Bronchial epithelial cell (primary cell): ENCODE data around the gene UQCC2. TPM values are rescaled to one million over a fixed set of nuclear protein-coding genes. Genes with fewer than 3 reads are reported as not detected.

Experiments
- DNase-seq: peaks from one replicate; pipeline ENCODE4 v3.0.0-alpha.2; 2010; ENCODE audit warnings: low read depth
- FAIRE-seq: peaks from 2 replicates; lab custom pipeline; 2011; peaks lifted over from hg19 to GRCh38; lab: Jason Lieb, UNC
- H3K27me3 ChIP-seq: 2 replicates; pipeline ENCODE4 v1.5.1; 2011; ENCODE audit warnings: low read length; ENCODE audit not compliant: control insufficient read depth, insufficient read depth
- H3K36me3 ChIP-seq: 2 replicates; pipeline ENCODE4 v1.5.1; 2011; ENCODE audit warnings: low read length; ENCODE audit not compliant: control insufficient read depth, insufficient read depth
- H3K4me3 ChIP-seq: 2 replicates; pipeline ENCODE4 v1.5.1; 2011; ENCODE audit warnings: mild to moderate bottlenecking, low read depth, low read length, control low read depth
- total RNA-seq: library from RNA; depleted of rRNA; stranded (reverse); fragments of >200 nt; gene quantifications from 2 replicates; pipeline ENCODE4 v1.2.1, GENCODE V29; 2014
- TF ChIP-seq, protein P1 (sequence below): IDR thresholded peaks from 2 replicates; pipeline ENCODE4 v1.5.1; 2011; ENCODE audit warnings: mild to moderate bottlenecking, moderate library complexity, low read length, control low read depth, inconsistent platforms; ENCODE audit not compliant: insufficient read depth, severe bottlenecking

Gene UQCC2
- total RNA-seq, 1 donor from 2014 or later: 47.1 TPM

DNA sequence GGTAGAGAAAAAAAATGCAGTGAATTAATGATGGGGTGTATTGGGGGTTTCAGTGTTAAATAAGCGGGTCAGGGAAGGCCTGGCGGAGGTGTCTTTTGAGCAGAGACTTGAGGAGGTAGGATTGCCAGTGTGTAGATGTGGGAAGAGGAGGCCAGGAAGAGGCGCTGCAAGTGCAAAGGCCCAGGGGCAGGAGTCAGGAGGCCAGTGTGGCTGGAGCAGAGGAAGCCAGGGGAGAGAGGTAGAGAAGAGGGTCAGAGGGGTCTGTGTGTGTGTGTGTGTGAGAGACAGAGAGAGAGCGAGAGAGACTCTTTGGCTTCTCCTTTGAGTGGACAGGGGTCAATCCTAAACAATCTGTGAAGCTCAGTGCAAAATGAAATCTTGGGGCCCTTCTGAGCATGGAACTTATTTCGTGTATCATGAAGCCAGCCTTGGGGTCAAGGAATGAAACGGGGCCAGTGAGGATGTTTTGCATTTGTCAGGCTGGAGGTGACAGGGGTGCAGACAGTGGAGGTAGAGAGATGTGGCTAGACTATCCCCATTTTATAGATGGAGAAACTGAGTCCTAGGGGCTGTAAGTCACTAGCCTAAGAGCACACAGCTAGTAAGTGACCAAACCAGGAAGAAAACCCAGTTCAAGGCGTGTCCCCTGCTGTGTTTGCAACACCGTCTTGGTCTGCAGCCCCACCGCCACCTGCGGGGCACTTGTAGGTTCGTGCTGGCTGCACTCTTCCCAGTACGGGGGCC is 44.9 kb upstream of the UQCC2 start:
- Histone ChIP-seq H3K4me3 (no peak overlapping the region), H3K27me3 (no peaks in the 10 kb centered on the region), H3K36me3 (no peaks in the 10 kb centered on the region)
- DNase-seq (no peak), FAIRE-seq (no peak)
- TF ChIP-seq, protein P1, sequence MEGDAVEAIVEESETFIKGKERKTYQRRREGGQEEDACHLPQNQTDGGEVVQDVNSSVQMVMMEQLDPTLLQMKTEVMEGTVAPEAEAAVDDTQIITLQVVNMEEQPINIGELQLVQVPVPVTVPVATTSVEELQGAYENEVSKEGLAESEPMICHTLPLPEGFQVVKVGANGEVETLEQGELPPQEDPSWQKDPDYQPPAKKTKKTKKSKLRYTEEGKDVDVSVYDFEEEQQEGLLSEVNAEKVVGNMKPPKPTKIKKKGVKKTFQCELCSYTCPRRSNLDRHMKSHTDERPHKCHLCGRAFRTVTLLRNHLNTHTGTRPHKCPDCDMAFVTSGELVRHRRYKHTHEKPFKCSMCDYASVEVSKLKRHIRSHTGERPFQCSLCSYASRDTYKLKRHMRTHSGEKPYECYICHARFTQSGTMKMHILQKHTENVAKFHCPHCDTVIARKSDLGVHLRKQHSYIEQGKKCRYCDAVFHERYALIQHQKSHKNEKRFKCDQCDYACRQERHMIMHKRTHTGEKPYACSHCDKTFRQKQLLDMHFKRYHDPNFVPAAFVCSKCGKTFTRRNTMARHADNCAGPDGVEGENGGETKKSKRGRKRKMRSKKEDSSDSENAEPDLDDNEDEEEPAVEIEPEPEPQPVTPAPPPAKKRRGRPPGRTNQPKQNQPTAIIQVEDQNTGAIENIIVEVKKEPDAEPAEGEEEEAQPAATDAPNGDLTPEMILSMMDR: no peak

DNA sequence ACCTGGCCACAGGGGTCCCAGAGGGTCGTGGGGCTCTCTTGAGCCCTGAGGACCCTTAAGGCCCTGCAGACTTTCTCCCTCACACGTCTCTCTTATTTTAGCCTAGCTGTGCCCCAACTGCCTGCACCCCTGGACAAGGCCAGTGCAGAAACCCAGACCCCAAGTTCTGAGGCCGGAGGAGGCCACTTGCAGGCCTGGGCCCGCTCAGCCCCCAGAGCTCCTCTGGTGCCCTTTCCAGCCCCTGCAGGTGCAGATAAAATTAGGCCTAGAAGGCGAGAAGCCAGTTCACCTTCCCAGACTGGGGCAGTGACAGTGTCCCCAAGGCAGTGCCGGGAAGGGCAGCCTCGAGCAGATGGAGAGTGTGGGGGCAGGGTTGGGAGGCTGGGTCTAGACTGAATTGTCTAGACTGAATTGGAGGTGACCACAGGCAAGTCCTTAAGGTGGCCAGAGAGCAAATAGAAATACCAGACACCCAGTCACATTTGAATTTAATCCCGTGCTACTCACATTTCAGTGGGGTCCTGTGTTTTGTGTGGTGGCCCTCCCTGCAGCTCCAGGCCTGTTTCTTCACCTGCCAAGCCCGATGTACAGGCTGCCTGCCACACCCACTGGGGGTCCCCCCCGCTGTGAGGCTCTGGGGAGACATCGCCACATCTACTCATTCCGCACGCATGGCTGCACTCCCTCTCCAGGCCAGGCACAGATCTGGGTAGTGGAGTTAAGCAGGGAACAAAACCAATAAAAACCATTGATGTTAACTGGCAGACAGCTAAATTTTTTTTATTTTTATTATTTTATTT is 43.8 kb upstream of the UQCC2 start:
- no peaks in the 10 kb centered on the region for H3K36me3 ChIP-seq
- no peak for DNase-seq
- no peak for FAIRE-seq
- H3K27me3 ChIP-seq: no peaks in the 10 kb centered on the region
- H3K4me3 ChIP-seq: no peak overlapping the region
- TF ChIP-seq, protein P1: no peak

DNA sequence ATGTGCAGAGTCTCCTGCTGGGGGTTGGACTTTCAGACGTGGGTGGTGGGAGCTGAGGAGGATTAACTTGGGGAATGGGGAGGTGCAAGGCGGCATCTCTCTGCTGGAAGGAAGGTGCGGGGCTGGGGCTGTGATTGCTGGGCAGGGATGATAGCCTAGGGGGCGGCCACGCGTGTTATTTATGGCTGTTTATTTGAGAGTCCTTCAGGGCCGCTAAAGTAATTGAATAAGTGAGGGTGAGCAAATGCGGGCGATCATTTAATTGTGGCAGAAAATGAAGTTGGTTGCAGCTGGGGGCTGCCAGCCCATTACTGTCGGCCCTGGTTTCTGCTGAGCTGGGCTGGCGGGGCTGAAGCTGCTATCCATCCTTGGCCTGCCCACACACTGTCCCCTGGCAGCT is 42.7 kb upstream of the UQCC2 start:
- Histone ChIP-seq H3K36me3 (no peaks in the 10 kb centered on the region), H3K27me3 (no peaks in the 10 kb centered on the region), H3K4me3 (no peak overlapping the region)
- DNase-seq: no peak
- TF ChIP-seq, protein P1: no peak
- FAIRE-seq: no peak

DNA sequence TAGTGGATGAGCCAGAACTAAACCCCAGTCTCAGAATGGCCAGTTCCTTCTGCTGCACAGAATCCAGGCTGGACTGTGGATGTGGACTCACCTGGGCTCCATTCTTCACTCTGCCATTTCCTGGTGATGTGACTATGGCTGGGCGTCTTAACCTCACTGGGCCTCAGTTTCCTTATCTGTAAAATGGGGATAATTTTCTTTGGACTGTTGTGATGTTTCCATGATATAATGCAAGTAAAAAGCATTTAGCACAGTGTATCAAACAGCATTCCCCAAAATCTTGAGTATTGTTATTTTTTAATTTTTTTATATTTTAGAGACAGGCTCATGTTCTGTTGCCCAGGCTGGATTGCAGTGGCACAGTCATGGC is 41.1 kb upstream of the UQCC2 start:
- FAIRE-seq (no peak), DNase-seq (no peak)
- Histone ChIP-seq H3K36me3 (no peaks in the 10 kb centered on the region), H3K27me3 (no peaks in the 10 kb centered on the region), H3K4me3 (no peak overlapping the region)
- TF ChIP-seq, protein P1: no peak

DNA sequence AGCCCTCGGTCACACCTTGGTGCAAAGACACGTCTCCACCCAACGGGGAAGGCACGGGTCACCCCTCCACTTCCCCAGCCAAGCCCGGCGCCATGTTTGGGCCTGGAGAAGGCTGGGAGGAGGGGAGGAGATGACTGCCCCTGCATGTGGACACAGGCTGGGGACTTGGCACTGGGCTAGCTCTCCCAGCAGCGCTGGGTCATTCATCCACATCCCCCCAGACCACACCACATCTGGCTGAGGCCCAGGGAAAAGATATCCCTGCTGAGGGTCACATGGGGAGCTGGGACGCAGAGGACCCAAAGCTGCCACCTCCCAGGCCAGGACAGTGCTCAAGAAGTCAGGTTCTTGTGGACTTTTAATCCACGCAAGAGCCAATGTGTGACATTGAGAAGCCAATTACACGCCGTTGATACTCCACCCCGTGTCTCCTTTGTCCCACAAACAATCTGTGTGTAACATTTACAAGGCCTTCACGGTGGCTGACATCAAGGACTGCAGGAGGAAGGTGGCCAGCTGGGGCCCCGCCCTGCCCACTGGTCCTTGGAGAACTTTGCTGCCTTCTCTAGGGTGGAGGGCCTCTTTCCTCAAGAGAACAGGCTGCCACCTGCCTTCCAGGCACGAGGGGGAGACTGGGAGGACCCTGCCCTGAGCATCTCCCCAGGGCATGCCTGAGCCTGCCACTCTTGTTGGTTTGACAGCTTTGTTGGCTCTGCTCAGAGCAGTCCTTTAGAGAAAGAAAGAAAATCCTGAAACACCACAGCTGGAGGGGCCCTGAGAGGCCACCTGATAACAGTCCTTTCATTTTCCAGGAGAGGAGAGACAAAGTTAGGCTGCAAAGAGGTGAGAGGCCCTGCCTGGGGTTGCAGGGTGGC is 40.5 kb upstream of the UQCC2 start:
- FAIRE-seq (peak; percentile 83), DNase-seq (peak; percentile 51)
- no peaks in the 10 kb centered on the region for H3K36me3 ChIP-seq
- TF ChIP-seq, protein P1: peak; percentile 11
- H3K4me3 ChIP-seq: no peak overlapping the region
- H3K27me3 ChIP-seq: no peaks in the 10 kb centered on the region
